ENCODE measurements around the gene IPPK. TPM values are rescaled to one million over a fixed set of nuclear protein-coding genes. Genes with fewer than 3 reads are reported as not detected.

The IPPK gene
- total and polyA plus RNA-seq, 2 donors (not counting 1 experiment from before 2014, with no cell fraction given): 6.8 to 8.7 TPM

DNA sequence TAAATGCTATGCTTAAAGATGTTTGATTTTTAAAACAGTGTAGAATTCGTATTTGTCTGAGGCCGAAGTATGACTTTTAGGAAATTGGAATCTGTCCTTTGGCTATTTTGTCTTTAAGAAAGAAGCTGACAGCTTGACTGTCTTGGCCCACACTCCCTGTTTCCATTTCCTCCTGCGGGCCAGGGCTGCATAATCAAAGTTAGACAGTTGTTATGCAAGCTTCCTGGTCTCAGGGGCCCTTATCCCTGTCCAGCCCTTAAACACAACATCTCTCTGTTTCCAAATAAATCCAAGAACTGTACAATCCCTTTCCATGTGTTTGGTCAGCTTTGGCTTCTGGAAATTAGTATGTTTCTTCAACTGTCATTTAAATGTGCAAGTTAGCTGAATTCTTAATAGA is 79.6 kb downstream of the IPPK start:
- no peak for TF ChIP-seq EZH2 (IDR thresholded peaks at IDR 0.05; ENCODE audit: borderline replicate concordance, insufficient read depth, low read depth, low read length, poor library complexity, severe bottlenecking)
- TF ChIP-seq, protein P1, sequence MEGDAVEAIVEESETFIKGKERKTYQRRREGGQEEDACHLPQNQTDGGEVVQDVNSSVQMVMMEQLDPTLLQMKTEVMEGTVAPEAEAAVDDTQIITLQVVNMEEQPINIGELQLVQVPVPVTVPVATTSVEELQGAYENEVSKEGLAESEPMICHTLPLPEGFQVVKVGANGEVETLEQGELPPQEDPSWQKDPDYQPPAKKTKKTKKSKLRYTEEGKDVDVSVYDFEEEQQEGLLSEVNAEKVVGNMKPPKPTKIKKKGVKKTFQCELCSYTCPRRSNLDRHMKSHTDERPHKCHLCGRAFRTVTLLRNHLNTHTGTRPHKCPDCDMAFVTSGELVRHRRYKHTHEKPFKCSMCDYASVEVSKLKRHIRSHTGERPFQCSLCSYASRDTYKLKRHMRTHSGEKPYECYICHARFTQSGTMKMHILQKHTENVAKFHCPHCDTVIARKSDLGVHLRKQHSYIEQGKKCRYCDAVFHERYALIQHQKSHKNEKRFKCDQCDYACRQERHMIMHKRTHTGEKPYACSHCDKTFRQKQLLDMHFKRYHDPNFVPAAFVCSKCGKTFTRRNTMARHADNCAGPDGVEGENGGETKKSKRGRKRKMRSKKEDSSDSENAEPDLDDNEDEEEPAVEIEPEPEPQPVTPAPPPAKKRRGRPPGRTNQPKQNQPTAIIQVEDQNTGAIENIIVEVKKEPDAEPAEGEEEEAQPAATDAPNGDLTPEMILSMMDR (IDR thresholded peaks at IDR 0.05): no peak
- ChIA-PET CTCF (no interaction called here), POLR2A (no interaction called here)
- no peaks in the 10 kb centered on the region for H4K20me1 ChIP-seq (ENCODE audit: control insufficient read depth, insufficient read depth, low read length, poor library complexity, severe bottlenecking)
- H3K9me3 ChIP-seq (ENCODE audit: control extremely low read depth in 1 of 3, control insufficient read depth in 2 of 3, insufficient read depth in 1 of 3, low read length in 2 of 3): peaks cover 0 to 15% (median 7%) of the 10 kb centered on the region in 3 donors
- H3K36me3 ChIP-seq (replicated peaks in 1 of 2; ENCODE audit: control extremely low read depth in 1 of 2, control insufficient read depth in 1 of 2, extremely low read depth in 1 of 2, insufficient read depth in 2 of 2, low read length in 1 of 2): no peaks in the 10 kb centered on the region
- intact Hi-C loops (cut with micrococcal nuclease): no loop called here
- H3K27me3 ChIP-seq (replicated peaks in 1 of 4; ENCODE audit: control extremely low read depth in 1 of 4, control insufficient read depth in 3 of 4, insufficient read depth in 4 of 4, low read length in 3 of 4): no peaks in the 10 kb centered on the region
- H3K4me1 ChIP-seq (ENCODE audit: control insufficient read depth in 2 of 2, insufficient read depth in 2 of 2, low read length in 2 of 2): no peaks in the 10 kb centered on the region
- Mint-ChIP-seq H3K27ac (no peak overlapping the region), H3K9me3 (ENCODE audit: insufficient read depth) (no peaks in the 10 kb centered on the region), H3K4me3 (no peak overlapping the region), H3K27me3 (no peaks in the 10 kb centered on the region), H3K4me1 (no peaks in the 10 kb centered on the region)
- DNase-seq (no peak), ATAC-seq (ENCODE audit: low read depth) (no peak)
- no peak overlapping the region for H3K4me3 ChIP-seq (ENCODE audit: control extremely low read depth in 1 of 5, extremely low read depth in 1 of 5, insufficient read depth in 1 of 5, low read depth in 2 of 5, low read length in 4 of 5)
- no peak overlapping the region for H2AFZ ChIP-seq (ENCODE audit: insufficient read depth, low read depth, low read length, poor library complexity, severe bottlenecking)
- 36% methylated on average over 3 of the region's 3 CpGs for WGBS (ENCODE audit: insufficient coverage)
- H3K4me2 ChIP-seq (replicated peaks; ENCODE audit: low read depth, low read length, poor library complexity, severe bottlenecking): no peak overlapping the region
- H3K9ac ChIP-seq (ENCODE audit: low read length): no peak overlapping the region
- H3K27ac ChIP-seq (ENCODE audit: low read length in 2 of 2): no peak overlapping the region
- no peaks in the 10 kb centered on the region for H3K79me2 ChIP-seq (ENCODE audit: control insufficient read depth, insufficient read depth, low read length)

DNA sequence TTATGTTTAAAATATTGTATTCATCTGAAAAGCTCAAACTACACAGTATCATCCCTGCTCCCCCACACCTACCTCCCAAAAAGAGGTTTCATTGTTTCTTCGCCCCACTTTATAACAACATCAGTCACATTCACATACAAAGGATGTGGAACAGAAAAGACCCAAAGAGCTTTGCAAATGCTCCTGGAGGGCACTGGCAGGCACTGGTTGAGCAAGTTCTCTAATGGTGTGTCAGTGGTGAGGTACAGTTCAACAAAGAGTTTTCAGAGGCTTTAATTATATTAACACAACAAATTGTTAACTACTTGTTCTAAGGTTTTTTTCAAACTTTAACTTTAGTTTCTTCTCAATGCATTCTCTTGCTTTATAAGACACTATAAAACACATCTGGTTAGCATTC is 80.0 kb downstream of the IPPK start:
- no peak overlapping the region for H3K4me3 ChIP-seq (ENCODE audit: control extremely low read depth in 1 of 5, extremely low read depth in 1 of 5, insufficient read depth in 1 of 5, low read depth in 2 of 5, low read length in 4 of 5)
- Mint-ChIP-seq H3K4me3 (no peak overlapping the region), H3K27ac (no peak overlapping the region), H3K27me3 (no peaks in the 10 kb centered on the region), H3K4me1 (no peaks in the 10 kb centered on the region), H3K9me3 (ENCODE audit: insufficient read depth) (no peaks in the 10 kb centered on the region)
- no peaks in the 10 kb centered on the region for H3K36me3 ChIP-seq (replicated peaks in 1 of 2; ENCODE audit: control extremely low read depth in 1 of 2, control insufficient read depth in 1 of 2, extremely low read depth in 1 of 2, insufficient read depth in 2 of 2, low read length in 1 of 2)
- H3K9me3 ChIP-seq (ENCODE audit: control extremely low read depth in 1 of 3, control insufficient read depth in 2 of 3, insufficient read depth in 1 of 3, low read length in 2 of 3): peaks cover 0 to 15% (median 7%) of the 10 kb centered on the region in 3 donors
- no peak overlapping the region for H2AFZ ChIP-seq (ENCODE audit: insufficient read depth, low read depth, low read length, poor library complexity, severe bottlenecking)
- H4K20me1 ChIP-seq (ENCODE audit: control insufficient read depth, insufficient read depth, low read length, poor library complexity, severe bottlenecking): no peaks in the 10 kb centered on the region
- POLR2A ChIA-PET: no interaction called here
- CTCF ChIA-PET: no interaction called here
- H3K79me2 ChIP-seq (ENCODE audit: control insufficient read depth, insufficient read depth, low read length): no peaks in the 10 kb centered on the region
- ATAC-seq (ENCODE audit: low read depth) (no peak), DNase-seq (no peak)
- no peak overlapping the region for H3K27ac ChIP-seq (ENCODE audit: low read length in 2 of 2)
- no peaks in the 10 kb centered on the region for H3K27me3 ChIP-seq (replicated peaks in 1 of 4; ENCODE audit: control extremely low read depth in 1 of 4, control insufficient read depth in 3 of 4, insufficient read depth in 4 of 4, low read length in 3 of 4)
- TF ChIP-seq EZH2 (IDR thresholded peaks at IDR 0.05; ENCODE audit: borderline replicate concordance, insufficient read depth, low read depth, low read length, poor library complexity, severe bottlenecking): no peak
- TF ChIP-seq, protein P1 (IDR thresholded peaks at IDR 0.05): no peak
- intact Hi-C loops (cut with micrococcal nuclease): no loop called here
- no peak overlapping the region for H3K4me2 ChIP-seq (replicated peaks; ENCODE audit: low read depth, low read length, poor library complexity, severe bottlenecking)
- H3K4me1 ChIP-seq (ENCODE audit: control insufficient read depth in 2 of 2, insufficient read depth in 2 of 2, low read length in 2 of 2): no peaks in the 10 kb centered on the region
- H3K9ac ChIP-seq (ENCODE audit: low read length): no peak overlapping the region
- no CpG with 5 or more reads among the region's 1 CpG for WGBS (ENCODE audit: insufficient coverage)
